Common myeloid progenitor, CD34-positive (primary cell): ENCODE measurements around the gene TAF8.

Experiments used
- CTCF ChIA-PET: fragments of 350-600 bp; sonication (Branson Sonifier 250); formaldehyde crosslinking; loops from one replicate; lab custom pipeline; 2021; ENCODE audit warnings: antibody characterized with exemption; lab: Charles Lee
- POLR2A ChIA-PET: fragments of 350-600 bp; sonication (Branson Sonifier 250); formaldehyde crosslinking; loops from one replicate; lab custom pipeline; 2021; ENCODE audit warnings: antibody characterized with exemption; lab: Charles Lee
- DNase-seq, 3 donors: peaks; one replicate each; pipeline versions ENCODE4 v3.0.0 to v3.0.0-alpha.2; 2013
- H3K27ac ChIP-seq, 2 experiments: 1 replicate in 1 of 2; 2 replicates in 1 of 2; pipeline ENCODE4 v1.7.0; 2013; ENCODE audit warnings: inconsistent platforms in 2 of 2, low read length in 2 of 2, mild to moderate bottlenecking in 2 of 2, low read depth in 1 of 2, moderate library complexity in 1 of 2; ENCODE audit not compliant: severe bottlenecking in 2 of 2, insufficient read depth in 1 of 2, poor library complexity in 1 of 2
- H3K27me3 ChIP-seq, 5 experiments: replicated peaks in 2 of 5; 1 replicate in 3 of 5; 2 replicates in 2 of 5; pipeline versions ENCODE4 v1.6.1 to v1.7.0; 2013; ENCODE audit warnings: low read length in 4 of 5, mild to moderate bottlenecking in 2 of 5, moderate library complexity in 2 of 5, inconsistent platforms in 1 of 5; ENCODE audit not compliant: insufficient read depth in 5 of 5, control insufficient read depth in 4 of 5
- H3K36me3 ChIP-seq, 4 experiments: 1 replicate in 2 of 4; 2 replicates in 2 of 4; pipeline versions ENCODE4 v1.6.1 to v1.7.0; 2013; ENCODE audit warnings: low read length in 3 of 4, control low read depth in 1 of 4, mild to moderate bottlenecking in 1 of 4; ENCODE audit not compliant: control insufficient read depth in 4 of 4, insufficient read depth in 4 of 4
- H3K4me1 ChIP-seq, 4 experiments: 1 replicate in 3 of 4; 2 replicates in 1 of 4; pipeline versions ENCODE4 v1.6.1 to v1.7.1; 2013; ENCODE audit warnings: low read length in 3 of 4, mild to moderate bottlenecking in 3 of 4, control low read depth in 1 of 4, inconsistent platforms in 1 of 4, moderate library complexity in 1 of 4; ENCODE audit not compliant: control insufficient read depth in 4 of 4, insufficient read depth in 4 of 4; ENCODE audit errors: control extremely low read depth in 1 of 4
- H3K4me3 ChIP-seq, 7 experiments: 1 replicate in 4 of 7; 2 replicates in 3 of 7; pipeline versions ENCODE4 v1.5.1 to v1.7.0; 2013; ENCODE audit warnings: mild to moderate bottlenecking in 7 of 7, low read length in 6 of 7, moderate library complexity in 6 of 7, inconsistent platforms in 2 of 7, low read depth in 2 of 7, control low read depth in 1 of 7; ENCODE audit not compliant: insufficient read depth in 4 of 7, control insufficient read depth in 1 of 7; ENCODE audit errors: extremely low read depth in 1 of 7
- H3K9me3 ChIP-seq, 5 experiments: 1 replicate in 4 of 5; 2 replicates in 1 of 5; pipeline versions ENCODE4 v1.6.1 to v1.7.1; 2013; ENCODE audit warnings: low read length in 4 of 5, mild to moderate bottlenecking in 2 of 5, inconsistent platforms in 1 of 5, low read depth in 1 of 5, moderate library complexity in 1 of 5; ENCODE audit not compliant: control insufficient read depth in 4 of 5, insufficient read depth in 2 of 5; ENCODE audit errors: control extremely low read depth in 1 of 5
- WGBS: methylation state at CpG from one replicate; pipeline ENCODE4 v1.1.5; 2013; ENCODE audit not compliant: insufficient coverage; 5-methylcytosine and 5-hydroxymethylcytosine counted together

TAF8 gene

GRCh38 chr6:42128460-42129359 is 78.4 kb downstream of the TAF8 start:
- H3K27me3 ChIP-seq: no peaks in the 10 kb centered on the region
- no peaks in the 10 kb centered on the region for H3K9me3 ChIP-seq
- no peak overlapping the region for H3K4me3 ChIP-seq
- H3K27ac ChIP-seq: no peak overlapping the region
- peaks cover 0 to 6% (median 2%) of the 10 kb centered on the region in 4 experiments for H3K4me1 ChIP-seq
- ChIA-PET CTCF (interaction anchor here (1.2 to 1.6 kb wide), 2 partner anchors 17 to 19 kb away, joined by 3 read pairs; no protein-coding TSS in a partner anchor), POLR2A (interaction anchor here (0.7 kb wide), 1 partner anchor 323 kb away, joined by 3 read pairs; no protein-coding TSS in a partner anchor)
- no peak for DNase-seq
- no peaks in the 10 kb centered on the region for H3K36me3 ChIP-seq
- WGBS: 96% methylated on average over 21 of the region's 25 CpGs

GRCh38 chr6:42129360-42129676 is 79.0 kb downstream of the TAF8 start:
- CTCF ChIA-PET: interaction anchor here (1.2 to 1.6 kb wide), 2 partner anchors 18 kb away, joined by 3 read pairs; no protein-coding TSS in a partner anchor

GRCh38 chr6:42131531-42131930 is 81.2 kb downstream of the TAF8 start:
- CTCF ChIA-PET: no interaction called here
- WGBS: 97% methylated on average over 9 of the region's 11 CpGs

More at GRCh38 chr6:42129360-42129676, 79.0 kb downstream of the TAF8 start:
- peaks cover 0 to 1% (median 0%) of the 10 kb centered on the region in 5 experiments for H3K27me3 ChIP-seq
- H3K36me3 ChIP-seq: no peaks in the 10 kb centered on the region
- no peak overlapping the region for H3K4me3 ChIP-seq
- POLR2A ChIA-PET: no interaction called here
- DNase-seq: no peak
- H3K27ac ChIP-seq: no peak overlapping the region
- peaks cover 0 to 6% (median 2%) of the 10 kb centered on the region in 4 experiments for H3K4me1 ChIP-seq
- H3K9me3 ChIP-seq: no peaks in the 10 kb centered on the region
- 100% methylated on average over 1 of the region's 2 CpGs for WGBS

GRCh38 chr6:42133926-42134325 is 83.6 kb downstream of the TAF8 start:
- H3K27ac ChIP-seq: no peak overlapping the region
- peaks cover 0 to 15% (median 12%) of the 10 kb centered on the region in 4 experiments for H3K4me1 ChIP-seq
- DNase-seq: no peak
- no peak overlapping the region for H3K4me3 ChIP-seq
- H3K36me3 ChIP-seq: no peaks in the 10 kb centered on the region
- WGBS: 100% methylated on average over 1 of the region's 4 CpGs
- peaks cover 0 to 1% (median 0%) of the 10 kb centered on the region in 5 experiments for H3K27me3 ChIP-seq
- ChIA-PET POLR2A (no interaction called here), CTCF (interaction anchor here (0.7 to 1.9 kb wide), 4 partner anchors 10 to 33 kb away, joined by 3 to 6 read pairs (median 4); no protein-coding TSS in a partner anchor)
- no peaks in the 10 kb centered on the region for H3K9me3 ChIP-seq

More at GRCh38 chr6:42131531-42131930, 81.2 kb downstream of the TAF8 start:
- Histone ChIP-seq H3K27ac (no peak overlapping the region), H3K9me3 (no peaks in the 10 kb centered on the region), H3K36me3 (no peaks in the 10 kb centered on the region), H3K4me3 (no peak overlapping the region), H3K4me1 (peaks cover 0 to 5% (median 2%) of the 10 kb centered on the region in 4 experiments), H3K27me3 (peaks cover 0 to 1% (median 0%) of the 10 kb centered on the region in 5 experiments)
- DNase-seq: no peak
- POLR2A ChIA-PET: no interaction called here

- ChIA-PET POLR2A (no interaction called here), CTCF (interaction anchor here (0.6 to 3.5 kb wide), 5 partner anchors 13 to 78 kb away, joined by 3 to 18 read pairs (median 4); no protein-coding TSS in a partner anchor)
- H3K9me3 ChIP-seq: no peaks in the 10 kb centered on the region
- 98% methylated on average over 12 of the region's 12 CpGs for WGBS
- H3K27ac ChIP-seq: no peak overlapping the region
- no peak for DNase-seq
- H3K4me1 ChIP-seq: peaks cover 0 to 20% (median 16%) of the 10 kb centered on the region in 4 experiments
- H3K36me3 ChIP-seq: no peaks in the 10 kb centered on the region
- H3K4me3 ChIP-seq: no peak overlapping the region
- H3K27me3 ChIP-seq: peaks cover 0 to 1% (median 0%) of the 10 kb centered on the region in 5 experiments
Observed at GRCh38 chr6:42135161-42135560, 84.8 kb downstream of the TAF8 start.

- ChIA-PET CTCF (interaction anchor here (0.6 to 3.5 kb wide), 10 partner anchors 11 to 412 kb away, joined by 3 to 18 read pairs (median 4); no protein-coding TSS in a partner anchor), POLR2A (no interaction called here)
- WGBS: 100% methylated on average over 1 of the region's 2 CpGs
- Histone ChIP-seq H3K27me3 (peaks cover 0 to 2% (median 0%) of the 10 kb centered on the region in 5 experiments), H3K27ac (no peak overlapping the region), H3K4me1 (peaks cover 0 to 26% (median 20%) of the 10 kb centered on the region in 4 experiments), H3K9me3 (no peaks in the 10 kb centered on the region), H3K36me3 (no peaks in the 10 kb centered on the region), H3K4me3 (no peak overlapping the region)
- DNase-seq: no peak
Observed at GRCh38 chr6:42135722-42136121, 85.4 kb downstream of the TAF8 start.
